Endodermal cell (in vitro differentiated cells): ENCODE results near the gene CALML6. TPM values are rescaled to one million over a fixed set of nuclear protein-coding genes. Genes with fewer than 3 reads are reported as not detected.

ENCODE experiments used
- DNase-seq: peaks from one replicate; pipeline ENCODE4 v3.0.0-alpha.2; 2017
- H3K27ac ChIP-seq: 2 replicates; pipeline ENCODE4 v1.5.1; 2013; ENCODE audit warnings: mild to moderate bottlenecking, low read depth, low read length, moderate library complexity
- H3K27me3 ChIP-seq: 2 replicates; pipeline ENCODE4 v1.6.1; 2013; ENCODE audit warnings: mild to moderate bottlenecking, low read length, moderate library complexity; ENCODE audit not compliant: insufficient read depth, control insufficient read depth, poor library complexity, severe bottlenecking
- H3K36me3 ChIP-seq: 2 replicates; pipeline ENCODE4 v1.7.0; 2013; ENCODE audit warnings: mild to moderate bottlenecking, low read length, moderate library complexity; ENCODE audit not compliant: control insufficient read depth, insufficient read depth
- H3K4me1 ChIP-seq: one replicate; pipeline ENCODE4 v1.7.0; 2013; ENCODE audit warnings: low read length; ENCODE audit not compliant: control insufficient read depth, insufficient read depth
- H3K4me3 ChIP-seq: 2 replicates; pipeline ENCODE4 v1.5.1; 2013; ENCODE audit warnings: mild to moderate bottlenecking, low read length, moderate library complexity
- H3K9ac ChIP-seq: 2 replicates; pipeline ENCODE4 v1.6.1; 2013; ENCODE audit warnings: mild to moderate bottlenecking, low read length, moderate library complexity; ENCODE audit not compliant: poor library complexity, severe bottlenecking; ENCODE audit errors: extremely low read depth
- H3K9me3 ChIP-seq: 2 replicates; pipeline ENCODE4 v1.6.1; 2013; ENCODE audit warnings: mild to moderate bottlenecking, low read length, moderate library complexity; ENCODE audit not compliant: control insufficient read depth
- H3K27ac Mint-ChIP-seq: 2 replicates; pipeline ENCODE4 v1.8.0; 2020; ENCODE audit warnings: mixed read lengths
- H3K27me3 Mint-ChIP-seq: 2 replicates; pipeline ENCODE4 v1.8.0; 2021; ENCODE audit warnings: mild to moderate bottlenecking, mixed read lengths; ENCODE audit not compliant: insufficient read depth
- H3K36me3 Mint-ChIP-seq: 2 replicates; pipeline ENCODE4 v1.8.0; 2020; ENCODE audit warnings: low read depth, mixed read lengths
- H3K4me1 Mint-ChIP-seq: 2 replicates; pipeline ENCODE4 v1.8.0; 2020; ENCODE audit warnings: mixed read lengths
- H3K4me3 Mint-ChIP-seq: 2 replicates; pipeline ENCODE4 v1.8.0; 2020; ENCODE audit warnings: mild to moderate bottlenecking, moderate library complexity, mixed read lengths
- H3K9me3 Mint-ChIP-seq: 2 replicates; pipeline ENCODE4 v1.8.0; 2020; ENCODE audit warnings: mild to moderate bottlenecking, mixed read lengths
- WGBS, 2 experiments: methylation state at CpG; one replicate each; pipeline versions ENCODE4 v1.1.5 to v1.1.7; 2013; ENCODE audit warnings: missing lambda C conversion rate in 2 of 2, mixed read lengths in 1 of 2; ENCODE audit not compliant: insufficient coverage in 1 of 2, insufficient read length in 1 of 2; 5-methylcytosine and 5-hydroxymethylcytosine counted together
- total RNA-seq, 2 donors: library from RNA; stranded (reverse); fragmentation: NEBNext Ultra II Directional in 1 of 2; extraction: Animal tissue kit (Norgen Biotek cat#: 25700) in 1 of 2; gene quantifications; 2 replicates in 1 of 2; 3 replicates in 1 of 2; pipeline ENCODE4 v1.2.1, GENCODE V29; 2021
- TF ChIP-seq, protein P1 (sequence below): fragments of 200-600 bp; sonication (generic); conservative IDR thresholded peaks from 2 replicates; pipeline ENCODE4 v1.5.0; 2021; ENCODE audit warnings: antibody characterized with exemption, mild to moderate bottlenecking

The CALML6 gene
- total RNA-seq, 2 donors from 2014 or later = 0.89 to 1.4 TPM

DNA sequence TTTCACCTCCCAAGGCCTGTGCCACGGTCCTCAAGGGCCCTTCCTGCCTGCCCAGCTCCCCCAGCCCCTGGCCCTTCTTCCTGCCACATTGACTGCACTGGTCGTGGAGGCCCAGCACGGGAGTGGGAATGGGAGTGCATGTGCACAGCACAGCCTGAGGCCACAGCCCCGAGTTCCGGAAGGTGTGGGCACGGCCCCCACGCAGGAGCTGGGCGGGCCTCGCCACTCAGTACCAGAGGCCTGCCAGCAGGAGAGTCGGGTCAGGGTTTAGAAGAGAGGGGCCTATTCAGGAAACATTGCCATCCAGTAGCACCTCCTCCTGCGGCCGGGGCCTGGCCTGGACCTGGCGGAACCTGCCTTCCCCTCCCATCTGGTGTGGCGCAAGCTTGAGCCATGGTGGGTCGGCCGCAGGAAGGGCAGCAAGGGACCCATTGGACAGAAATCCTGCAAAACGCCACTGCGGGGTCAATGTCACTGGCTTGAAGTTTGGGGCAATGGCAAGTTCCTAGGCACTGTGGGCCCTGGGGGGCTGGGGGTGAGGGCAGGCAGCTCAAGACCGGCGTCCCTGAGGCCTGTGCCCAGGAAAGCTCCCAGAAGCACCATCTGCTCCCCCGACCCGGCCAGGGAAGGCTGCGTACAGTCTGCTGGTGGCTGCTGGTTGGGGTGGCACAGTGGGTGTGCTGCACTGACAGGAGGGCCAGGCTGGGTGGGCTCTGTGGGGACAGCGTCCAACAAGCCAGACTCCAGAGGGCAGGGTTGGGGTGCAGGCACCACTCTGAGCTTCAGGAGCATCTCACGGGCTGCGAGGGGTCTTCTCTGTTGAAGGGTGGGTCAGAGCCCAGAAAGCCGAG, 5.8 kb downstream of the CALML6 start:
- Histone ChIP-seq H3K4me1 (no peaks in the 10 kb centered on the region), H3K9ac (no peak overlapping the region), H3K27me3 (peaks cover 7% of the 10 kb centered on the region), H3K36me3 (no peaks in the 10 kb centered on the region), H3K9me3 (no peaks in the 10 kb centered on the region), H3K4me3 (no peak overlapping the region), H3K27ac (no peak overlapping the region)
- Mint-ChIP-seq H3K9me3 (peaks cover under 1% of the 10 kb centered on the region), H3K4me3 (no peak overlapping the region), H3K27ac (no peak overlapping the region), H3K27me3 (peaks cover 11% of the 10 kb centered on the region), H3K4me1 (no peaks in the 10 kb centered on the region), H3K36me3 (no peaks in the 10 kb centered on the region)
- 91 to 93% methylated on average over 13 to 27 of the region's 27 CpGs for WGBS, 2 experiments
- peak; percentile 52 for DNase-seq
- TF ChIP-seq, protein P1, sequence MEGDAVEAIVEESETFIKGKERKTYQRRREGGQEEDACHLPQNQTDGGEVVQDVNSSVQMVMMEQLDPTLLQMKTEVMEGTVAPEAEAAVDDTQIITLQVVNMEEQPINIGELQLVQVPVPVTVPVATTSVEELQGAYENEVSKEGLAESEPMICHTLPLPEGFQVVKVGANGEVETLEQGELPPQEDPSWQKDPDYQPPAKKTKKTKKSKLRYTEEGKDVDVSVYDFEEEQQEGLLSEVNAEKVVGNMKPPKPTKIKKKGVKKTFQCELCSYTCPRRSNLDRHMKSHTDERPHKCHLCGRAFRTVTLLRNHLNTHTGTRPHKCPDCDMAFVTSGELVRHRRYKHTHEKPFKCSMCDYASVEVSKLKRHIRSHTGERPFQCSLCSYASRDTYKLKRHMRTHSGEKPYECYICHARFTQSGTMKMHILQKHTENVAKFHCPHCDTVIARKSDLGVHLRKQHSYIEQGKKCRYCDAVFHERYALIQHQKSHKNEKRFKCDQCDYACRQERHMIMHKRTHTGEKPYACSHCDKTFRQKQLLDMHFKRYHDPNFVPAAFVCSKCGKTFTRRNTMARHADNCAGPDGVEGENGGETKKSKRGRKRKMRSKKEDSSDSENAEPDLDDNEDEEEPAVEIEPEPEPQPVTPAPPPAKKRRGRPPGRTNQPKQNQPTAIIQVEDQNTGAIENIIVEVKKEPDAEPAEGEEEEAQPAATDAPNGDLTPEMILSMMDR = no peak

DNA sequence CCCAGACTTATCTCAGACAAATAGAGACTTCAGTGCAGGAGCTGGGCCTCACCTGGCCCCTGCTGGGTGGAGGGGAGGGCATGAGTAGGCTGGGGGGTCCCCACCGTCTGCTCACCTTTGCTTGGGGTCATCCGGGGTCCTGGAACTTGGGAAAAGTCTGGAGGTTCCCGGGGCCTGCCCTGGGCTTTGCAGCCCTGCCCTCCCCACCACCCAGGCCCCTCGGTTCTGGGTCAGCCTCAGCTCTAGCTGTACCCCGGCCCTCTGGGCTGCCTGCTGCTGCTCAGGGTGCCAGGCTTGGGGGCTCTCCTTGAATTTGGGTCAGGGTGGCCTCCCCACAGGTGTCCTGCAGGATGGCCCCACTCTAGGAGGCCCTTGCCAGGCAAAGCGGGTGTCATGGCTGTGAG, 6.4 kb downstream of the CALML6 start:
- Histone ChIP-seq H3K27me3 (peaks cover 7% of the 10 kb centered on the region), H3K27ac (no peak overlapping the region), H3K9ac (no peak overlapping the region), H3K4me1 (no peaks in the 10 kb centered on the region), H3K9me3 (no peaks in the 10 kb centered on the region), H3K36me3 (no peaks in the 10 kb centered on the region), H3K4me3 (no peak overlapping the region)
- H3K4me1 Mint-ChIP-seq = no peaks in the 10 kb centered on the region
- H3K4me3 Mint-ChIP-seq = no peak overlapping the region
- 80 to 89% methylated on average over 2 to 6 of the region's 6 CpGs for WGBS, 2 experiments
- no peak for DNase-seq
- TF ChIP-seq, protein P1 = no peak
- no peaks in the 10 kb centered on the region for H3K36me3 Mint-ChIP-seq
- H3K27me3 Mint-ChIP-seq = peaks cover 11% of the 10 kb centered on the region
- H3K9me3 Mint-ChIP-seq = peaks cover 2% of the 10 kb centered on the region
- no peak overlapping the region for H3K27ac Mint-ChIP-seq

DNA sequence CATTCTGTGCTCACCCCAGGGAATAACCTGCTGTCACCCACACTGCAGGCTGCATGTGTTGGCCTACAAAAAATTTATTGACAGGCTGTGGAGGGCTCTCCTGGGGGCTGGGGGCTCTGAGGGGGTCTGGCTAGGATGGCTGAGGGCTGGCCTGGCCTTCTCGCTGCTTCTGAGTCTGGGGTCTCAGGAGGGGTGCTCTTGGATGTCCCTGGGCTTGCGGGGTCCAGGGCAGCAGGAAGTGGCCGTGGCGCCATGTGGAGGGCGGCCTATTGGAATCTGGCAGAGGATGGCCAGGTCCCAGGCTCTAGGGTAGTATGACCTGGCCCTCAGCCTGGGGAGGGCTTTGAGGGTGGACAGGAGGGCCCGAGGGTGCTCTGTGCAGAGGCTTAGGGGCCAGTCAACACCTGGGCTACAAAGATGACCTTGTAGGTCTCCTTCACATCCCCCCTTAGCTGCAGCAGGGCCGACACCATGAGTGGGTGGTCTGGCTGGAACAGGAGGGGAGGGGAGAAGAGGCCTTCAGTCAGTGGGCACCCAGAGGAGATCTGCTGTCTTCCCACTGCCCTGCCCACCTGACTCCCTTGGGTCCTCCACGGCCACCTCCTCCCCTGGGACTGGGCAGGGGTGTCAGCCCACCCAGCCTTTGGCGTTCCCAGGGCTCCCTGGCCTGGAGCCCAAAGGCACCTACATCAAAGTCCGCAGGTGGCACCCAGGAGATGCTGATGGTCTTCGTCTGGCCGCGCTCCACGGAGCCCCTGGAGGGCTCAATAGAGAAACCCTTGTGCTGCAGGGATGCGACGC, 7.0 kb downstream of the CALML6 start:
- 91 to 95% methylated on average over 8 to 16 of the region's 16 CpGs for WGBS, 2 experiments
- Mint-ChIP-seq H3K27me3 (peaks cover 11% of the 10 kb centered on the region), H3K4me3 (no peak overlapping the region), H3K36me3 (no peaks in the 10 kb centered on the region), H3K27ac (no peak overlapping the region), H3K9me3 (peaks cover 2% of the 10 kb centered on the region), H3K4me1 (no peaks in the 10 kb centered on the region)
- TF ChIP-seq, protein P1 = no peak
- no peak for DNase-seq
- H3K9ac ChIP-seq = no peak overlapping the region
- no peaks in the 10 kb centered on the region for H3K4me1 ChIP-seq
- no peaks in the 10 kb centered on the region for H3K9me3 ChIP-seq
- H3K27ac ChIP-seq = no peak overlapping the region
- no peak overlapping the region for H3K4me3 ChIP-seq
- peaks cover 7% of the 10 kb centered on the region for H3K27me3 ChIP-seq
- no peaks in the 10 kb centered on the region for H3K36me3 ChIP-seq
